RWPE2 (cell line): ENCODE measurements around the gene PRRG3.

Experiments
- ATAC-seq: fragments of 200-7000 bp; cut with Tn5 transposase; 3 replicates; pipeline ENCODE4 v1.9.1; 2021; ENCODE audit warnings: low read depth
- DNase-seq: peaks from one replicate; pipeline ENCODE4 v3.0.0-alpha.2; 2020; ENCODE audit warnings: low spot score
- H3K27ac ChIP-seq: fragments of 450-650 bp; 2 replicates; pipeline ENCODE4 v1.5.1; 2017; ENCODE audit warnings: mild to moderate bottlenecking; ENCODE audit not compliant: poor library complexity, severe bottlenecking
- H3K27me3 ChIP-seq: fragments of 250-450 bp; sonication (Bioruptor Pico); 2 replicates; pipeline ENCODE4 v1.5.1; 2021; ENCODE audit warnings: mild to moderate bottlenecking, moderate library complexity; ENCODE audit not compliant: insufficient read depth, poor library complexity, severe bottlenecking
- H3K36me3 ChIP-seq: fragments of 250-450 bp; sonication (Bioruptor Pico); 2 replicates; pipeline ENCODE4 v1.5.1; 2020; ENCODE audit warnings: low read depth, mild to moderate bottlenecking, moderate library complexity
- H3K4me1 ChIP-seq: fragments of 250-450 bp; sonication (Bioruptor Pico); 2 replicates; pipeline ENCODE4 v1.5.1; 2021; ENCODE audit warnings: mild to moderate bottlenecking, moderate library complexity; ENCODE audit not compliant: insufficient read depth, poor library complexity, severe bottlenecking
- H3K4me3 ChIP-seq: fragments of 250-450 bp; sonication (Bioruptor Pico); 2 replicates; pipeline ENCODE4 v1.5.1; 2021; ENCODE audit warnings: mild to moderate bottlenecking, moderate library complexity; ENCODE audit not compliant: severe bottlenecking
- H3K9me3 ChIP-seq: fragments of 250-450 bp; sonication (Bioruptor Pico); 2 replicates; pipeline ENCODE4 v1.5.1; 2021; ENCODE audit warnings: mild to moderate bottlenecking, moderate library complexity; ENCODE audit not compliant: severe bottlenecking
- TF ChIP-seq, protein P1 (sequence below): fragments of 450-650 bp; IDR thresholded peaks from one replicate; pipeline ENCODE4 v1.5.1; 2017; ENCODE audit warnings: mild to moderate bottlenecking, moderate library complexity; ENCODE audit not compliant: poor library complexity, severe bottlenecking

PRRG3 gene

GRCh38 chrX:151703487-151703886 lies 8.2 kb downstream of the PRRG3 start:
- H3K4me1 ChIP-seq = no peaks in the 10 kb centered on the region
- no peaks in the 10 kb centered on the region for H3K9me3 ChIP-seq

DNA sequence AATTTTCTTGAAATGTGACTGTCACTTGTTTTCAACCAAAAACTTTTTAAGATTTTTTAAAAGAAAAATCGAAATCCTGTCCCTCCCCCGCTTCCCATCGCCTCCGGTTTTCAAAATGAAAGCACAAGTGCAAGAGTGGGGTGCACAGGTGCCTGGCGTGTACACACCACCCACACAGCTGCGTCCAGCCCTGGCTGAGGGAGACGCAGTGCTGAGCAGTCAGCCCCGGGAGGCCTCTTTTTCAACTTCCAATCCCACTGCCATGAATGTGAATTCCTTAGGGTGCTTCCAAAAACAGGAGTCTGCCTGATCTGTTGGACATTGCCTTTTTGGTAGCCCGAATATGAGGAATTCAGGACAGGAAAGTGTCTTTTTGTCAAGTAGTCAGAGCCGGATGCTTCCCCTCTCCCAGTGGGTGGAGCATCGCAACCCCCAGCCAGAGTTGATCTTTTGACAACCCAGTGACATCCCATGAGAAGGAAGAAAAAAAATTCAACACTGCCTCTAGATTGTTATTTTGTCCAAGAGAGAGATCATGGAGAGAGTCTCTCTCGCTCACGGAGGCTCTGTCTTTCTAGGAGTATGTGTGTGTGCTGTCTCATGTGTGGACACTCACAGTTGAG lies 8.9 kb downstream of the PRRG3 start:
- H3K27me3 ChIP-seq = no peaks in the 10 kb centered on the region
- no peak for ATAC-seq
- TF ChIP-seq, protein P1, sequence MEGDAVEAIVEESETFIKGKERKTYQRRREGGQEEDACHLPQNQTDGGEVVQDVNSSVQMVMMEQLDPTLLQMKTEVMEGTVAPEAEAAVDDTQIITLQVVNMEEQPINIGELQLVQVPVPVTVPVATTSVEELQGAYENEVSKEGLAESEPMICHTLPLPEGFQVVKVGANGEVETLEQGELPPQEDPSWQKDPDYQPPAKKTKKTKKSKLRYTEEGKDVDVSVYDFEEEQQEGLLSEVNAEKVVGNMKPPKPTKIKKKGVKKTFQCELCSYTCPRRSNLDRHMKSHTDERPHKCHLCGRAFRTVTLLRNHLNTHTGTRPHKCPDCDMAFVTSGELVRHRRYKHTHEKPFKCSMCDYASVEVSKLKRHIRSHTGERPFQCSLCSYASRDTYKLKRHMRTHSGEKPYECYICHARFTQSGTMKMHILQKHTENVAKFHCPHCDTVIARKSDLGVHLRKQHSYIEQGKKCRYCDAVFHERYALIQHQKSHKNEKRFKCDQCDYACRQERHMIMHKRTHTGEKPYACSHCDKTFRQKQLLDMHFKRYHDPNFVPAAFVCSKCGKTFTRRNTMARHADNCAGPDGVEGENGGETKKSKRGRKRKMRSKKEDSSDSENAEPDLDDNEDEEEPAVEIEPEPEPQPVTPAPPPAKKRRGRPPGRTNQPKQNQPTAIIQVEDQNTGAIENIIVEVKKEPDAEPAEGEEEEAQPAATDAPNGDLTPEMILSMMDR = no peak
- no peak overlapping the region for H3K27ac ChIP-seq
- no peaks in the 10 kb centered on the region for H3K9me3 ChIP-seq
- H3K4me1 ChIP-seq = no peaks in the 10 kb centered on the region
- H3K4me3 ChIP-seq = no peak overlapping the region
- H3K36me3 ChIP-seq = no peaks in the 10 kb centered on the region
- no peak for DNase-seq

More at GRCh38 chrX:151703487-151703886, 8.2 kb downstream of the PRRG3 start:
- TF ChIP-seq, protein P1 = no peak
- no peak overlapping the region for H3K4me3 ChIP-seq
- DNase-seq = no peak
- H3K36me3 ChIP-seq = no peaks in the 10 kb centered on the region
- no peak for ATAC-seq
- H3K27ac ChIP-seq = no peak overlapping the region
- H3K27me3 ChIP-seq = no peaks in the 10 kb centered on the region

GRCh38 chrX:151708821-151709220 lies 13.6 kb downstream of the PRRG3 start:
- TF ChIP-seq, protein P1 = no peak
- H3K36me3 ChIP-seq = no peaks in the 10 kb centered on the region
- H3K4me1 ChIP-seq = no peaks in the 10 kb centered on the region
- no peak overlapping the region for H3K4me3 ChIP-seq
- ATAC-seq (no peak), DNase-seq (no peak)
- no peak overlapping the region for H3K27ac ChIP-seq
- H3K27me3 ChIP-seq = no peaks in the 10 kb centered on the region
- H3K9me3 ChIP-seq = no peaks in the 10 kb centered on the region

GRCh38 chrX:151710457-151710856 lies 15.2 kb downstream of the PRRG3 start:
- H3K27me3 ChIP-seq = no peaks in the 10 kb centered on the region
- ATAC-seq = no peak
- TF ChIP-seq, protein P1 = no peak

DNA sequence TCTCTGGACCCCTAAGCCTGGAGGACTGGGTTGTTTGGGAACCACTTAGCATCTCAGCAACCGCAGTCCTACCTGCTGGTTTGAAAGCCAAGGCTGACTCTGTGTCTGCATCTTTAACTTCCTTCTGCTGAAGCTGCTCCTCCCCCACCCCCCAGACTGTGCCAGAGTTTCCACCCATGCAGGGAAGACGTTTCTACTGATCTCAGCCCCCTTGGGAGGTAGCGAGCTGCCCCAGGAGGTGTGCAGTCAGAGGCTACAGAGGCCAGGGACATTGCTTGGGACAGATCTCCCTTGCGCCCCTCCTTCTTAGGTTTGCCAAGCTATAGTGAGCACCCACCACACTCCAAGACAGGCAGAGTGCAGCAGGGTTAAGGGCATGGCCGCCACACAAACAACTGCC lies 15.9 kb downstream of the PRRG3 start:
- DNase-seq (no peak), ATAC-seq (no peak)
- Histone ChIP-seq H3K27me3 (no peaks in the 10 kb centered on the region), H3K4me1 (no peaks in the 10 kb centered on the region), H3K36me3 (no peaks in the 10 kb centered on the region), H3K4me3 (no peak overlapping the region), H3K27ac (no peak overlapping the region), H3K9me3 (no peaks in the 10 kb centered on the region)
- TF ChIP-seq, protein P1 = no peak

More at GRCh38 chrX:151710457-151710856, 15.2 kb downstream of the PRRG3 start:
- no peak for DNase-seq
- Histone ChIP-seq H3K36me3 (no peaks in the 10 kb centered on the region), H3K9me3 (no peaks in the 10 kb centered on the region), H3K4me1 (no peaks in the 10 kb centered on the region), H3K4me3 (no peak overlapping the region), H3K27ac (no peak overlapping the region)
